MCF 10A (cell line): ENCODE data around the gene NMUR1. TPM values are rescaled to one million over a fixed set of nuclear protein-coding genes. Genes with fewer than 3 reads are reported as not detected.

Experiments used
- BruUV-seq: library from RNA; stranded (reverse); fragments of 400-500 nt; replicated peaks from 2 replicates; lab custom pipeline; 2021; lab: Mats Ljungman, UMichigan
- CTCF ChIA-PET: fragments of 300-600 bp; sonication (Branson Sonifier 250); formaldehyde crosslinking; extraction: SDS; loops from one replicate; lab custom pipeline; 2021; ENCODE audit warnings: antibody characterized with exemption, inconsistent platforms; lab: Yijun Ruan, JAX
- POLR2A ChIA-PET: fragments of 300-600, 350-650 bp; sonication (Branson Sonifier 250); formaldehyde crosslinking; extraction: SDS; loops from one replicate; lab custom pipeline; 2020; ENCODE audit warnings: antibody characterized with exemption, inconsistent platforms; lab: Yijun Ruan, JAX
- DNase-seq: peaks from one replicate; pipeline ENCODE4 v3.0.0-alpha.2; 2018; ENCODE audit not compliant: unreplicated experiment
- H3K27ac Mint-ChIP-seq: one replicate; pipeline ENCODE4 v1.8.0; 2022; ENCODE audit warnings: mild to moderate bottlenecking, low read depth, mixed read lengths; ENCODE audit not compliant: unreplicated experiment
- H3K27me3 Mint-ChIP-seq: one replicate; pipeline ENCODE4 v1.8.0; 2022; ENCODE audit warnings: mixed read lengths; ENCODE audit not compliant: insufficient read depth, unreplicated experiment
- H3K36me3 Mint-ChIP-seq: one replicate; pipeline ENCODE4 v1.8.0; 2022; ENCODE audit warnings: mild to moderate bottlenecking, moderate library complexity, mixed read lengths; ENCODE audit not compliant: insufficient read depth, unreplicated experiment
- H3K4me1 Mint-ChIP-seq: one replicate; pipeline ENCODE4 v1.8.0; 2022; ENCODE audit warnings: mixed read lengths; ENCODE audit not compliant: insufficient read depth, unreplicated experiment
- H3K4me3 Mint-ChIP-seq: one replicate; pipeline ENCODE4 v1.8.0; 2022; ENCODE audit warnings: mild to moderate bottlenecking, moderate library complexity, mixed read lengths; ENCODE audit not compliant: unreplicated experiment
- H3K9me3 Mint-ChIP-seq: one replicate; pipeline ENCODE4 v1.8.0; 2022; ENCODE audit warnings: mixed read lengths; ENCODE audit not compliant: unreplicated experiment
- intact Hi-C: fragments of 100-400 bp; cut with micrococcal nuclease; formaldehyde crosslinking; loops from 2 replicates; pipeline ENCODE4 v1.14.1; 2022
- total RNA-seq: library from RNA; stranded (reverse); gene quantifications from 2 replicates; pipeline ENCODE4 v1.2.3, GENCODE V29; 2022
- TF ChIP-seq, protein P1 (sequence below): fragments of 200-600 bp; IDR thresholded peaks from one replicate; pipeline ENCODE4 v1.8.0; 2022; ENCODE audit warnings: antibody characterized with exemption, mild to moderate bottlenecking; ENCODE audit not compliant: unreplicated experiment

Gene NMUR1
- total RNA-seq, 1 experiment from 2014 or later: not detected

DNA sequence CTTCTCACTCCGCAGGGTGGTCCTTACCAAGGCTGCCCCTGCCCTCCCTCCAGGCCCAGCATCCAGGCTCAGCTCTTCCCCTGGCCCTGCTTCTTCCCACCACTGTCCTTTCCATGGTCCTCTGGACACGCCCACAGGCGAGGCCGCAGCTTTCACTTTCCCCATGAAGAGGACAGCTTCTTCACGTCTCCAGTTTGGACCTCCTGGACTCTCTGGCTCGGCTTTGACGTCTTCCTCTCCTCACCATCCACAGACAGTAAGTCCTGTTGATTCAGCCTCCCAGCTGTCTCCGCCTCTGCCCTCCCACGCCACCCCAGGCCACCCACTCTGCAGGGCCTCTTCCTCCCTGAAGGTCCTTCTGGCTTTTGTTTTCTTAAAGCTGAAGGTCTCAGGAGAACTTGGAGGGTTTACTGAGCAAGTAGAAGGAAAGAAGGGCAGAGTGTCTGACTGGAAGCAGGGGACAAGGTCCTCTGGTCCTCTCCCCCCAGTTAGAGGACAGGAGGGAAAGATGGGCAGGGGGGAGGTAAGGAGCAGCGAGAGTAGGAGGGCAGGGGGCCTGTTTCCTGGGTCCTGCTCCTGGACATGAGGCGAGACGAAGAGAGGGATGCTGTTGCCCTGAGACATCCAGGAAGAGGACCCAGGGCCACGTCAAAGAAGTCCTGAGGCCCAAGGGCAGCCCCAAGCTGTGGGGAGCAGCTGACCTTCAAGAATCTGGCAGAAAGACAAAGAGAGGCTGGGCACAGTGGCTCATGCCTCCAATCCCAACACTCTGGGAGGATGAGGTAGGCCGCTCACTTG, 24.7 kb upstream of the NMUR1 start:
- H3K27ac Mint-ChIP-seq: no peak overlapping the region

DNA sequence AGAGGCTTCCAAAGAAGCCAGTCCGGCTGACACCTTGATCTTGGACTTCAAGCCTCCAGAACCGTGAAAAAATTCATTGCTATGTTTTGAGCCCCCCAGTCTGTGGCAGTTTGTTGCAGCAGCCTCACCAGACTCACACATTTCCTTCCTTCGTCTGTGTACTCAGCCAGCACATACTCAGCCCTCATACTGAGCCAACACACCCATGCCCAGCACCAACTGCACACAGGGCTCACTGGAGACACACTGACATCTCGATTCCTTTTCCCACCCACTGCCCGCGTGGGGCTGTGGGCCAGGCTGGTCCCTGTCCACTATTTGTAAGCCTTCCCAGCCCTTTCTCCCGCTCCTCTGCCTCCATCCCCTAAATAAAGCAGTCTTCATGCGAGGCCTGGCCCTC, 24.1 kb upstream of the NMUR1 start:
- DNase-seq: no peak
- ChIA-PET CTCF (interaction anchor here (1.1 to 1.7 kb wide), 2 partner anchors 10 to 71 kb away, joined by 4 to 5 read pairs; no protein-coding TSS in a partner anchor), POLR2A (no interaction called here)
- BruUV-seq: no TSS peak
- H3K36me3 Mint-ChIP-seq: no peaks in the 10 kb centered on the region
- no peak overlapping the region for H3K27ac Mint-ChIP-seq
- no peaks in the 10 kb centered on the region for H3K27me3 Mint-ChIP-seq
- TF ChIP-seq, protein P1, sequence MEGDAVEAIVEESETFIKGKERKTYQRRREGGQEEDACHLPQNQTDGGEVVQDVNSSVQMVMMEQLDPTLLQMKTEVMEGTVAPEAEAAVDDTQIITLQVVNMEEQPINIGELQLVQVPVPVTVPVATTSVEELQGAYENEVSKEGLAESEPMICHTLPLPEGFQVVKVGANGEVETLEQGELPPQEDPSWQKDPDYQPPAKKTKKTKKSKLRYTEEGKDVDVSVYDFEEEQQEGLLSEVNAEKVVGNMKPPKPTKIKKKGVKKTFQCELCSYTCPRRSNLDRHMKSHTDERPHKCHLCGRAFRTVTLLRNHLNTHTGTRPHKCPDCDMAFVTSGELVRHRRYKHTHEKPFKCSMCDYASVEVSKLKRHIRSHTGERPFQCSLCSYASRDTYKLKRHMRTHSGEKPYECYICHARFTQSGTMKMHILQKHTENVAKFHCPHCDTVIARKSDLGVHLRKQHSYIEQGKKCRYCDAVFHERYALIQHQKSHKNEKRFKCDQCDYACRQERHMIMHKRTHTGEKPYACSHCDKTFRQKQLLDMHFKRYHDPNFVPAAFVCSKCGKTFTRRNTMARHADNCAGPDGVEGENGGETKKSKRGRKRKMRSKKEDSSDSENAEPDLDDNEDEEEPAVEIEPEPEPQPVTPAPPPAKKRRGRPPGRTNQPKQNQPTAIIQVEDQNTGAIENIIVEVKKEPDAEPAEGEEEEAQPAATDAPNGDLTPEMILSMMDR: no peak
- intact Hi-C loops: no loop called here
- H3K4me1 Mint-ChIP-seq: no peaks in the 10 kb centered on the region
- peaks cover 14% of the 10 kb centered on the region for H3K9me3 Mint-ChIP-seq
- H3K4me3 Mint-ChIP-seq: no peak overlapping the region

More for the DNA sequence above, 24.7 kb upstream of the NMUR1 start:
- H3K36me3 Mint-ChIP-seq: no peaks in the 10 kb centered on the region
- BruUV-seq: no TSS peak
- TF ChIP-seq, protein P1: no peak
- peaks cover 14% of the 10 kb centered on the region for H3K9me3 Mint-ChIP-seq
- intact Hi-C loops: no loop called here
- H3K4me3 Mint-ChIP-seq: no peak overlapping the region
- no peaks in the 10 kb centered on the region for H3K4me1 Mint-ChIP-seq
- no peak for DNase-seq
- POLR2A ChIA-PET: no interaction called here
- CTCF ChIA-PET: interaction anchor here (1.1 to 2.4 kb wide), 4 partner anchors 9 to 72 kb away, joined by 3 to 12 read pairs (median 4); no protein-coding TSS in a partner anchor
- H3K27me3 Mint-ChIP-seq: no peaks in the 10 kb centered on the region

DNA sequence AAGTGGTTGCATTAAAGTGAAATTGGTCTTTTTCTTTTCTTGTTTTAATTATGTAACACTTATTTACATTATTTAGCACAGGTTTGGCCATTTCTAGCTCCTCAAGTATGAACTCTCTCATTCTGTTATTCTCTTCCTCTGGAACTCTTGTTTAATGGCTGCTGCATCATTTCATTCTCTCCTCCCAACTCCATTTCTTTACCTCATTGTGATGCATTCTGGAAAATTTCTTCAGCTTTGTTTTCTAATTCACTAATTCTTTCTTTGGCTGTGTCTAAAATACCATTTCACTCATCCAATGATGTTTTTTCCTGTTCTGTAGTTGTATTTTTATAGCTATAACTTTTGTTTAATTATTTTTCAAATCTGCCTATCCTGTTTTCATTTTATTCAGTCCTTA, 22.5 kb upstream of the NMUR1 start:
- Mint-ChIP-seq H3K4me3 (no peak overlapping the region), H3K9me3 (peaks cover 14% of the 10 kb centered on the region), H3K36me3 (no peaks in the 10 kb centered on the region), H3K27ac (no peak overlapping the region), H3K27me3 (no peaks in the 10 kb centered on the region), H3K4me1 (no peaks in the 10 kb centered on the region)
- no TSS peak for BruUV-seq
- no peak for DNase-seq
- TF ChIP-seq, protein P1: no peak
- intact Hi-C loops: no loop called here
- ChIA-PET POLR2A (interaction anchor here (0.6 kb wide), 1 partner anchor 73 kb away, joined by 3 read pairs; no protein-coding TSS in a partner anchor), CTCF (interaction anchor here (0.6 to 1.5 kb wide), 4 partner anchors 10 to 918 kb away, joined by 3 to 6 read pairs (median 4); no protein-coding TSS in a partner anchor)

DNA sequence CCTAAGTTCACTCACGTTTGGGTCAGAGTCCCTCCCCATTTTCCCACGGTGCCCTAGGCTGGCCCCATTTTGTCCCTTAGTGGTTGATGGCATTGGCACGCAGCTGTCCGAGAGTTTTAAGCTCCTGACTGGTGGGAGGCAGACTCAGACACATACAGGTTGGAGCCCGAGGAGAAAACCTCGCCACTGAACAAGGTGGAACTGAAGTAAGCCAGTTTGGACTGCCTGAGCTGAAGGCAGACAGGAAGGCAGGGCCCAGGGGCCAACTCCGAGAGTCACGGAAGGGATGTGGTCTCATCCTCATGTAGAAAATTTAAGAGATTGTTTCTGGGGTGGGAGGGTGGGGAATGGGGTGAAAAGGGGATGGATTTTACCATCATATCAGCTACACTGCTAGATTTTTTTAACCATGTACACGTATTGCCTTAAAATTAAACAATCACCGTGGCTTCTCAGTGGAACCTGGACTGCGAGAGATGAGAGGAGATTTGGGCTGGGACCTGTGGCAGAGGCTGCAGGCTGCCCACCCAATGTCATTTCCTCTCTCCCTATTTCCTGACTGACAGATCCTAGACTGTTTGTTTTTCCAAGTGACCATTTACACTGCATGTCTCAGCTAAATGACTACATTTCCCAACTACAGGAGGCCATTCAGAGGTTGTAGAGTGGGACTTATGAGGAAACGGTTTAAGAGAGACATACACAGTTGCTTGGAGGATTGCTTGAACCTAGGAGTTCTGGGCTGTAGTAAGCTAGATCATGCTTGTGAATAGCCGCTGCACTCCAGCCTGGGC, 19.4 kb upstream of the NMUR1 start:
- Mint-ChIP-seq H3K4me1 (no peaks in the 10 kb centered on the region), H3K36me3 (no peaks in the 10 kb centered on the region), H3K9me3 (peaks cover 14% of the 10 kb centered on the region), H3K4me3 (no peak overlapping the region), H3K27ac (no peak overlapping the region), H3K27me3 (no peaks in the 10 kb centered on the region)
- TF ChIP-seq, protein P1: no peak
- intact Hi-C loops: no loop called here
- no peak for DNase-seq
- ChIA-PET CTCF (interaction anchor here (0.9 to 1.0 kb wide), 2 partner anchors 21 to 52 kb away, joined by 3 read pairs; no protein-coding TSS in a partner anchor), POLR2A (interaction anchor here (0.6 kb wide), 1 partner anchor 30 kb away, joined by 5 read pairs; no protein-coding TSS in a partner anchor)
- BruUV-seq: no TSS peak
